GM18951 (cell line): ENCODE data around the gene DENND2A.

Experiments used
- POLR2A ChIP-seq: IDR thresholded peaks from 4 replicates; pipeline ENCODE4 v1.6.1; 2011; ENCODE audit warnings: mild to moderate bottlenecking; ENCODE audit not compliant: insufficient read length, insufficient read depth; ENCODE audit errors: extremely low read depth
- in situ Hi-C: fragments of 300-500 bp; cut with MboI; formaldehyde crosslinking; loops from one replicate; pipeline ENCODE4 v1.12.0; 2022; ENCODE audit warnings: low sequenced_read_pairs, mixed read lengths, inconsistent platforms; ENCODE audit not compliant: unreplicated experiment

The DENND2A gene

GRCh38 chr7:140649556-140650205, 9.1 kb upstream of the DENND2A start:
- in situ Hi-C loops = loop anchor here (5.0 kb wide), 1 partner anchor 132 kb away; no protein-coding TSS in a partner anchor
- TF ChIP-seq POLR2A = no peak

GRCh38 chr7:140646931-140647647, 6.5 kb upstream of the DENND2A start:
- in situ Hi-C loops = loop anchor here (5.0 kb wide), 1 partner anchor 130 kb away; no protein-coding TSS in a partner anchor
- no peak for TF ChIP-seq POLR2A

DNA sequence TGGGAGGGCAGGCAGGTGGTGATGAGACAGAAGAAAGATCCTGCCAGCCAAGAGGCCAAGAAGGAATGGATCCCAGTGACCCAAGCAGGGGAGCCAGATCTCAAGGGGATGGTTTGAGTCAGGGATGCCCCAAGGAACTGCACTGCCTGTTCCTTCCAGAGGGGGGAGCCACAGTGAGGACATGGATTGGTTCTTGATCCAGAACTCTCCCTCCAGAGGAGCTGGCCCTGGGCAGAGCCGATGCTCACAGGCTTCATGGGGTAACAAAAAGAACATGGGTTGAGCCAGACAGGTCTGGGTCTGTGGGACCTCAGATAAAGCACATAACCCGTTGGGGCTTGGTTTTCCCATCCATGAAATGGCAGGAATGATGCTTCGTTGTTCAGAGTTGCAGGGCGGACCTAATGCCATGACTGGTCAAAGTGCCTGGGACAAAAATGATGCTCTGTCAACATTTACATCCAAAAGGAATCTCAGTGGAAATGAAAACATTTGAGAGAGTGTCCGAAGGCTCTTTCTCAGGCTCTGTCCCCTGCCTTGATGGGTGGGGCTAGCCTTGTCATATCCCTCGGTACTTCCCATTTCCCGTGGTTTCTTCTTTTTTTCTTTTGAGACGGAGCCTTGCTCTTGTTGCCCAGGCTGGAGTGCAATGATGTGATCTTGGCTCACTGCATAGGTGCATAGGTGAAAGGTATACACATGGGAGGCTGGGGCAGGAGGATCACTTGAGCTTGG, 4.7 kb upstream of the DENND2A start:
- in situ Hi-C loops = loop anchor here (5.0 kb wide), 1 partner anchor 128 kb away; no protein-coding TSS in a partner anchor
- no peak for TF ChIP-seq POLR2A

DNA sequence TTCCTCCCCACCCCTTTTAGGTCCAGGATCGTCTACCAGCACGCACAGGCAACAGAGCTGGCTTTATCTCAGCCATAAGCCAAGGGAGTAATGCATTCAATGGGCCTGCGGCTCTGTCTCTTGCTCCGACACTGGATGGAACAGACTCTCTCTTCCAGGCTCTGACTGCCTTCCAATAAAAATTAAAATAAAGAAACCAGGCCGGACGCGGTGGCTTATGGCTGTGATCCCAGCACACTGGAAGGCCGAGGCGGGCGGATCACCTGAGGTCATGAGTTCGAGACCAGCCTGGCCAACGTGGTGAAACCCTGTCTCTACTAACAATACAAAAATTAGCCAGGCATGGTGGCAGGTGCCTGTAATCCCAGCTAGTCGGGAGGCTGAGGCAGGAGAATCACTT, 4.1 kb upstream of the DENND2A start:
- in situ Hi-C loops = loop anchor here (5.0 kb wide), 1 partner anchor 127 kb away; no protein-coding TSS in a partner anchor

DNA sequence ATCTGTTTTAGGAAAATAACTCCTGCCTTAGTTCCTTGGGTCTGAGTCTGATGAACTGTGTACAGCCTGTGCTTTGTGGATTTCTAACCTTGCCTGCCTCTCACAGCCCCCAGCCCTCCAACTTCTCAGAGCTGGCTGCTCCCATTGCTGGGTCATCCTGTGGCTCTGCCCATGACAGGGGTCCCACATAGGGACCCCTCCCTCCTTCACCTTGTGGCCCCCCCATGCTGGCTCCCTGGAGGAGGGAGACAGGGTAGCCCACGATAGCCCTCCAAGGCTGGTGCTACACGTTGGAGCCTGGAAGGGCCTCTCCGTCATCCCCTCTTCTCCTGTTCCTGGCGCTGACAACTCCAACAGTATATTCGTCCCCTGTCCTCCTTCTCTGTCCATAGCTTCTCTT, 2.8 kb upstream of the DENND2A start:
- in situ Hi-C loops = no loop called here

GRCh38 chr7:140641524-140642195, 1.0 kb upstream of the DENND2A start:
- TF ChIP-seq POLR2A = no peak
- in situ Hi-C loops = no loop called here

More for the DNA sequence above, 2.8 kb upstream of the DENND2A start:
- TF ChIP-seq POLR2A = no peak

- no peak for TF ChIP-seq POLR2A
- in situ Hi-C loops = no loop called here
Observed at GRCh38 chr7:140640060-140640637, 464 bp downstream of the DENND2A start.

DNA sequence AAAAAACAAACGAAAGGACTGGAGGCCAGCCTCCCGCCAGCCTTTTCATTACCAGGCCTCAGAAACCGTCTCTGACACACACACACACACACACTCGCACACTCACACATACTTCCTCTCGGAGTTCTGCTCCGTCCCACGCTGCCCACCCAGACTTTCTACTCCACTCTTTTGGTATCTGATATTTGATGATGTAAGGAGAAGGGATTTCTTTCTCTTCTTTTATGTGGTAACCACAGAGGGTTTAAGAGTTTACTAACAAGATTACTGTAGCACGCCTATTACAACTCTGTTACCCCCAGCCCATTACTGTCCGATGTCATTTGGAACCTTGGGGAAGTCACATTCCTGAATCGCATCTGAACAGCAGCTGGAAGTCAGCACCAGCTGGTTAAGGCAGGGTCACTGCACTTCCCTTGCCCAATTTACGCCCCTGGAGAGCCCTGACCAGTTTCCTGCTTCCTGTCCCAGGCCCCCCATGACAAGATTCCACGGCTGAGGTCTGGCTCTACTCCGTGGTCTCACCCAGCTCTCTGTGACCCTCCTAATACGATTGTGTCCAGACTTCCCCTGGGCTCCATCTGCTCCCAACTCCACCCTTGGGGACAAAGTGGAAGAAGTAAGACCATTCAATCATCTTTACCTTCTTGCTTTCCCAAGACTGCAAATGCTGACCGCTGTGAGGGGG, 1.1 kb downstream of the DENND2A start:
- TF ChIP-seq POLR2A = no peak
- in situ Hi-C loops = no loop called here

- in situ Hi-C loops = no loop called here
- no peak for TF ChIP-seq POLR2A
Observed at GRCh38 chr7:140638173-140638791, 2.3 kb downstream of the DENND2A start.

DNA sequence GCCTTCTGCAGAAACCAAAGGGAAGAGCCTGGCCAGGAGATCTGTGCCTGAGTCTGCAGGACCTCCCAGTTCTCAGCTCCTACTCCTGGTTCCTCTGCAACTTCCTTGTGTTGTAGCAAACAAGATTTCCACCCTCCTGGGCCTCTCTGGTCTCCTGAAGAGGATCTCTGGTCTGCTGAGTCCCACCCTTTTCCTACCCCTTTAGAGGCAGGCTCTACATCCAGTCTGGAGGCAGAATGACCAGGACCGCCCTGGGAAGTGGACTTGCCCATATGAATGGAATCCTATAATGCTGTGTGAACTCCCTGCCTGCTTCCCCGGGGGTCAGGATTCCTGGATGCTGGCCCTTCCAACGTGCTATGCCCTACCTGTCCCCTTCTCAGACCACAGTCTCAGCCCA, 3.2 kb downstream of the DENND2A start:
- in situ Hi-C loops = no loop called here
- TF ChIP-seq POLR2A = no peak

DNA sequence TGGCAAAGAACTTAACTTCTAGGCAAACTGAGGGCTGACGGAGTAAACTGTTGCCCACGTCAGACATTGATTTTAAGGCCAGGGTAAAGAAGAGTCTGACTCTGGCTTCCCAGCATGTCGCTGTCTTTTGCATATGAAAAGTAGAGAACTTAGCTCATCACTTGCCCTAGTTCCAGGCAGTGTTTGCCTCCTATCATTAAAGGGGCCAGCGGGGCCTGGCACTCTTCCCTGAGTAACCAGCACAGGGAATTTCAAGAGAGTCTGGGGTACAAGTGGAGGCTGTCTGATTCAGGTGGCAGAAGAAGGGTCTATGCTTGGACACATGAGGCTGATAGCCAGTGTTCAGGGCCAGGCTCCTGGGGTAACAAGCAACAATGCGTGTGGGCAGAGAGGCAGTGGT, 4.8 kb downstream of the DENND2A start:
- TF ChIP-seq POLR2A = no peak

DNA sequence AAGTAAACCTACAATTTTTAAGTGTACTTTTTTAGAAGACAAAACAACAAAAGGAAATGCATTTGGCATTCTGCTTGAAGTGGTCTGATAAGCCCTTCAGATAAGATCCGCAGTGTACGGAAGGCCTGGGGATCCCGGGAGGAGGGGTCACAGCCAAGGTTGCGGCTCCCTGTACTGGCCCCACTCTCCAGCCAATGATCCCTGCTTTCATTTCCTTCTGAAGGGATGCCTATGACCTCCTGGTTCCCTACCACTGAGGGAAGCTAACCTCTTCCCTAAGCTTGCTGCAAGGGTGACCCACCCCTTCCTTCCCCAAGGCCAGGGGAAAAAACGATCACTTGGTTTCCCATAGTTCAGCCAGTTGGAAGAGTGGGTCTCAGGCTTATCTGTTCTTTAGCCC, 5.3 kb downstream of the DENND2A start:
- in situ Hi-C loops = no loop called here
- no peak for TF ChIP-seq POLR2A

More for the DNA sequence above, 4.8 kb downstream of the DENND2A start:
- in situ Hi-C loops = no loop called here
